Right atrium auricular region (tissue), 2 donors: ENCODE measurements around the gene TFEB. TPM values are rescaled to one million over a fixed set of nuclear protein-coding genes. Genes with fewer than 3 reads are reported as not detected.
"Not testable (repeated sequence)": the region's sequence is repeated elsewhere in the genome, so short reads cannot be mapped to it uniquely, and the experiment has no call there.

ENCODE experiments used
- DNase-seq: peaks from one replicate; pipeline ENCODE4 v3.0.0-alpha.2; 2019; ENCODE audit warnings: low spot score
- H3K27ac ChIP-seq, 2 donors: fragments of 200-600 bp; sonication (generic); 1 replicate in 1 of 2; 2 replicates in 1 of 2; pipeline ENCODE4 v1.5.1; 2016 to 2019
- H3K27me3 ChIP-seq, 2 donors: fragments of 200-600 bp; sonication (generic); one replicate each; pipeline versions ENCODE4 v1.5.1 to v1.6.0; 2017 to 2019
- H3K36me3 ChIP-seq: fragments of 200-600 bp; sonication (generic); one replicate; pipeline ENCODE4 v1.5.1; 2016
- H3K4me1 ChIP-seq, 2 donors: fragments of 200-600 bp; sonication (generic); one replicate each; pipeline versions ENCODE4 v1.5.1 to v1.6.0; 2017 to 2019
- H3K4me3 ChIP-seq, 2 donors: fragments of 200-600 bp; sonication (generic); 1 replicate in 1 of 2; 2 replicates in 1 of 2; pipeline ENCODE4 v1.5.1; 2017 to 2019; ENCODE audit warnings: mild to moderate bottlenecking in 1 of 2, moderate library complexity in 1 of 2
- H3K9me3 ChIP-seq, 2 donors: fragments of 200-600 bp; sonication (generic); one replicate each; pipeline ENCODE4 v1.5.1; 2019
- CTCF ChIP-seq, 2 donors: fragments of 200-600 bp; sonication (generic); IDR thresholded peaks; one replicate each; pipeline ENCODE4 v1.5.1; 2019; ENCODE audit warnings: antibody characterized with exemption in 2 of 2
- total RNA-seq, 2 donors: library from RNA; depleted of rRNA; stranded (reverse); fragments of >200 nt; gene quantifications; one replicate each; pipeline ENCODE4 v1.1.0, GENCODE V29; 2016

TFEB gene
- total RNA-seq, 2 donors from 2014 or later = 31.5 to 35.8 TPM

DNA sequence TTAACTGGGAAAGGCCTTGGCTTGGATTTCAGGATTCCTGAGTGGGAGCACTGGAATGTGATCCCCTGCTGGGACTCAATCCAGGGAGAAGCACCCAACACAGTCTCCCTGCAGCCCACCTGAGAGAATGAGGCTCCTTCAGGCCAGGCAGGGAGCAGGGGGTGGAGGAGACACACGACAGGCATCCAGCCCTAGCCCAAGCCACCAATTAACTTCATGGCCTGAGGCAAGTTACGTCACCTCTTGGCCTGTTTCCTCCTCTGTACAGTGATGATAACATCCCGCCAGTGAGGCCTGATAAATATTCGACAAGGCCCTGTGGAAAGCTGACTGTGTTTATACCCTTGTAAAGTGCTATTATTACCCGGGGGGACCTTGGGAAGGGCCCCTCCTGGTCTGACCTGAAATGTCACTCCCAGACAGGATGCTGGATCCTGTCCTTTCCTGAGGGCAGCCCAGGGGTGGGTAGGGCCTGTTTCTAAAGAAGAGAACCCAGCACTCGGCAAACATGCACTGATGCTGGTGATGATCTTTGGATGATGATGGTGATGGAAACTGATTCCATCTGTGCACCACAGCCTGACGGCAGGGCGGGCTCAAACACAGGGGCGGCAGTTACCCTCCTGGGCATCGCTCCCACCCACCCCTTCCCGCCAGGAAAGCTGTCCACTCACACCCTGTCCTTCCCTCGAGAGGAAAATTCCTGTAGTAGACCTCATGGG is 31.9 kb upstream of the TFEB start:
- H3K4me1 ChIP-seq = peaks cover 0 to 17% of the 10 kb centered on the region in 2 donors
- H3K4me3 ChIP-seq = no peak overlapping the region
- H3K36me3 ChIP-seq = peaks cover 23% of the 10 kb centered on the region
- peak overlapping the region; percentile 41 to 55 for H3K27ac ChIP-seq
- TF ChIP-seq CTCF (IDR thresholded peaks at IDR 0.05) = no peak
- DNase-seq = peak; percentile 74
- H3K27me3 ChIP-seq = no peaks in the 10 kb centered on the region
- no peaks in the 10 kb centered on the region for H3K9me3 ChIP-seq

- peak overlapping the region in 1 of 2 donors; percentile 55 for H3K27ac ChIP-seq
- H3K4me3 ChIP-seq, DNase-seq: not testable (repeated sequence)
These were observed 30.7 kb upstream of the TFEB start for GRCh38 chr6:41766043-41766664.

DNA sequence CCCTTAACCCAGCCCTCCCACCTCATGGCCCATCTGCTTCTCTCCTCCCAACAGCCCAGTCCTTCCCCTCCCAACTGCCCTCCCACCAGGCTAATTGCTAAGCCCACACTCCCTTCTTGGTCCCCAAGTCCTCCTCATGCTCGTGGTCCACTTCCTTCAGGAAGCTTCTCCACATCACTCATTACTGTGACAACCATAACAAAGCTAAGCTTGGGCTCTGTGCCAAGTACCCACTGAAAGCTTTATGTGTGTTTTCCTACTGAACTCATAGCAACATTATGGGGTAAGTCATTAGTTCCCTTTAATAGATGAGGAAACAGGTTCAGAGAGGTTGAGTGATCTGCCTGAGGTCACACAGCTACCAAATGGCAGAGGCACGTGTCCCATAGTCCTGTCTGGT is 28.1 kb upstream of the TFEB start:
- Histone ChIP-seq H3K4me3 (no peak overlapping the region), H3K4me1 (peaks cover 0 to 17% of the 10 kb centered on the region in 2 donors), H3K36me3 (no peaks in the 10 kb centered on the region), H3K9me3 (no peaks in the 10 kb centered on the region), H3K27me3 (no peaks in the 10 kb centered on the region), H3K27ac (no peak overlapping the region)
- no peak for TF ChIP-seq CTCF (IDR thresholded peaks at IDR 0.05)
- DNase-seq = no peak

More at GRCh38 chr6:41766043-41766664, 30.7 kb upstream of the TFEB start:
- H3K36me3 ChIP-seq = peaks cover 12% of the 10 kb centered on the region
- H3K27me3 ChIP-seq, H3K9me3 ChIP-seq: not testable (repeated sequence)
- H3K4me1 ChIP-seq = peaks cover 0 to 17% of the 10 kb centered on the region in 2 donors

DNA sequence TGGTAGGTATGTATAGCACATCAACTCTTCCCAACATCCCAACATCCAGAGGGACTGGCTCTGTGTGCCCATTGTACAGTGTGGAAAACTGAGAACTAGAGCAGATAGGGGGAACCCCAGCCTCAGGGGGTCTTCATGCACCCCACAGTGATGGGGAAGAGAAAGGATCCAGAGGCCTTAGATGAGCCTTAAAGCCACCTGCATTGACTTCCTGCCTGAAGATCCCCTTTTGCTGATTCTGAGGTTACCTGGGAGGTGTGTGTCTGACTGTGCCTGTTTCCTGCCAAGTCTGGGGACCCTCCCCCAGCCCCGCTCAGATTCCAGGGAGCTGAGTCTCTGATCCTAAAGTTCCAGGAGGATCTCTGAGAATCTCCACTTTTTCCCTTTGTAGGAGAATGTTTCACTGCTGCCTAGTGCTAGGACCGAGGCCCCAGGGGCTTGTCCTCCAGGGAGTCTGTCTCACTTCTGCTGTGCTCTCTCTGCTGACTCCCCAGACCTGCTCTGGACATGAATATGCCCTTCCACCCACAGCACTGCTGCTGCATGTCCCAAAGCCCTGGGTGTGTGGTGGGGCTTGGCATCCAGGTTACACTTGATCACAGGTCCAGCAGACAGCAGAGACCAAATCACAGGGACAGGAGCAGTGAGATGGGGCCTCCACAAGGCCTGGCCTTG is 24.6 kb upstream of the TFEB start:
- Histone ChIP-seq H3K4me1 (no peaks in the 10 kb centered on the region), H3K4me3 (no peak overlapping the region), H3K27me3 (no peaks in the 10 kb centered on the region), H3K9me3 (no peaks in the 10 kb centered on the region), H3K36me3 (no peaks in the 10 kb centered on the region), H3K27ac (no peak overlapping the region)
- no peak for DNase-seq
- no peak for TF ChIP-seq CTCF (IDR thresholded peaks at IDR 0.05)

- H3K4me1 ChIP-seq = no peaks in the 10 kb centered on the region
- no peak for TF ChIP-seq CTCF (IDR thresholded peaks at IDR 0.05)
- H3K27me3 ChIP-seq = no peaks in the 10 kb centered on the region
- H3K4me3 ChIP-seq = no peak overlapping the region
- DNase-seq = no peak
- no peaks in the 10 kb centered on the region for H3K36me3 ChIP-seq
- no peak overlapping the region for H3K27ac ChIP-seq
- no peaks in the 10 kb centered on the region for H3K9me3 ChIP-seq
These were observed 23.9 kb upstream of the TFEB start for GRCh38 chr6:41759106-41759904.
